Measurements from ENCODE around the gene CD37.

DNA sequence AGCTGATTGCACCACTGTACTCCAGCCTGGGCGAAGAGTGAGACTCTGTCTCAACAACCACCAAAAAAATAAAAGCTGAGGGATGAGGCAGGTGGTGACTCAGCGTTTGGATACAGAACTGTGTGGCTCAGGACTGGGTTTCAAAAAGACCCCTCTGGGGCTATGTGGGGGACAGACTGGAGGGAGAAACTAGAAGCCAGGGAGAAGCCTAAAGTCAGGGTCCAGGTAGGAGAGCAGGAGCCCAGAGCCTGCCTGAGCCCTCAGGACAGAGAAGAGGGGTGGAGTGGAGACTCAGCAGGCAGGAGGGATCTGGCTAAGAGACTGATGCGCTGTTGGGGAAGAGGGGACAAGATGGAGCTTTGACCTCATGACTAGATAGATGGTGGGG, 1.8 kb upstream of the CD37 start:
- no peak for TF ChIP-seq RFX5 (IDR thresholded peaks at IDR 0.05; ENCODE audit: low read depth, low read length)
- TF ChIP-seq, protein P1, sequence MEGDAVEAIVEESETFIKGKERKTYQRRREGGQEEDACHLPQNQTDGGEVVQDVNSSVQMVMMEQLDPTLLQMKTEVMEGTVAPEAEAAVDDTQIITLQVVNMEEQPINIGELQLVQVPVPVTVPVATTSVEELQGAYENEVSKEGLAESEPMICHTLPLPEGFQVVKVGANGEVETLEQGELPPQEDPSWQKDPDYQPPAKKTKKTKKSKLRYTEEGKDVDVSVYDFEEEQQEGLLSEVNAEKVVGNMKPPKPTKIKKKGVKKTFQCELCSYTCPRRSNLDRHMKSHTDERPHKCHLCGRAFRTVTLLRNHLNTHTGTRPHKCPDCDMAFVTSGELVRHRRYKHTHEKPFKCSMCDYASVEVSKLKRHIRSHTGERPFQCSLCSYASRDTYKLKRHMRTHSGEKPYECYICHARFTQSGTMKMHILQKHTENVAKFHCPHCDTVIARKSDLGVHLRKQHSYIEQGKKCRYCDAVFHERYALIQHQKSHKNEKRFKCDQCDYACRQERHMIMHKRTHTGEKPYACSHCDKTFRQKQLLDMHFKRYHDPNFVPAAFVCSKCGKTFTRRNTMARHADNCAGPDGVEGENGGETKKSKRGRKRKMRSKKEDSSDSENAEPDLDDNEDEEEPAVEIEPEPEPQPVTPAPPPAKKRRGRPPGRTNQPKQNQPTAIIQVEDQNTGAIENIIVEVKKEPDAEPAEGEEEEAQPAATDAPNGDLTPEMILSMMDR (conservative IDR thresholded peaks at IDR 0.05; ENCODE audit: low read depth, low read length): no peak
- no peak for TF ChIP-seq FOS (IDR thresholded peaks at IDR 0.05; ENCODE audit: low read depth, low read length)
- TF ChIP-seq MAFK (IDR thresholded peaks at IDR 0.05; ENCODE audit: low read depth, low read length): no peak
- TF ChIP-seq, protein P2, sequence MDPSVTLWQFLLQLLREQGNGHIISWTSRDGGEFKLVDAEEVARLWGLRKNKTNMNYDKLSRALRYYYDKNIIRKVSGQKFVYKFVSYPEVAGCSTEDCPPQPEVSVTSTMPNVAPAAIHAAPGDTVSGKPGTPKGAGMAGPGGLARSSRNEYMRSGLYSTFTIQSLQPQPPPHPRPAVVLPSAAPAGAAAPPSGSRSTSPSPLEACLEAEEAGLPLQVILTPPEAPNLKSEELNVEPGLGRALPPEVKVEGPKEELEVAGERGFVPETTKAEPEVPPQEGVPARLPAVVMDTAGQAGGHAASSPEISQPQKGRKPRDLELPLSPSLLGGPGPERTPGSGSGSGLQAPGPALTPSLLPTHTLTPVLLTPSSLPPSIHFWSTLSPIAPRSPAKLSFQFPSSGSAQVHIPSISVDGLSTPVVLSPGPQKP (IDR thresholded peaks at IDR 0.05; ENCODE audit: borderline replicate concordance, low read depth, low read length): no peak
- TF ChIP-seq POLR2A (IDR thresholded peaks at IDR 0.05; ENCODE audit: low read depth, low read length): no peak
- no peak for TF ChIP-seq BHLHE40 (IDR thresholded peaks at IDR 0.05; ENCODE audit: low read depth, low read length)
- TF ChIP-seq CEBPB (IDR thresholded peaks at IDR 0.05; ENCODE audit: low read depth, low read length): no peak
- peak; percentile 40 for TF ChIP-seq NFE2L2 (IDR thresholded peaks at IDR 0.05; ENCODE audit: low read depth, low read length)
- no peak for TF ChIP-seq RCOR1 (IDR thresholded peaks at IDR 0.05; ENCODE audit: insufficient replicate concordance, low read length)
- TF ChIP-seq MAZ (IDR thresholded peaks at IDR 0.05; ENCODE audit: borderline replicate concordance, low read depth, low read length): no peak
- no peak for TF ChIP-seq SMC3 (IDR thresholded peaks at IDR 0.05; ENCODE audit: low read depth, low read length)
- TF ChIP-seq MXI1 (IDR thresholded peaks at IDR 0.05; ENCODE audit: borderline replicate concordance, low read depth, low read length): no peak
- TF ChIP-seq RAD21 (IDR thresholded peaks at IDR 0.05; ENCODE audit: low read length): no peak
